MM.1S (cell line): ENCODE measurements around the gene RIPOR3.

Source experiments
- DNase-seq: peaks from one replicate; pipeline ENCODE4 v3.0.0-alpha.2; 2015
- H2AFZ ChIP-seq: fragments of 300-600 bp; sonication (generic); 2 replicates; pipeline ENCODE4 v1.6.0; 2016; ENCODE audit warnings: antibody characterized with exemption, low read length
- H3F3A ChIP-seq: fragments of 300-600 bp; sonication (generic); 2 replicates; pipeline ENCODE4 v1.6.1; 2016; ENCODE audit warnings: mild to moderate bottlenecking, antibody characterized with exemption, low read length, moderate library complexity, mixed read lengths; ENCODE audit not compliant: insufficient read depth
- H3K27ac ChIP-seq: fragments of 300-600 bp; sonication (generic); 2 replicates; pipeline ENCODE4 v1.5.1; 2016; ENCODE audit warnings: mild to moderate bottlenecking, low read length
- H3K27me3 ChIP-seq: fragments of 300-600 bp; sonication (generic); replicated peaks from 2 replicates; pipeline ENCODE4 v1.6.0; 2016; ENCODE audit warnings: low read length; ENCODE audit not compliant: insufficient read depth
- H3K36me3 ChIP-seq: fragments of 300-600 bp; sonication (generic); replicated peaks from 2 replicates; pipeline ENCODE4 v1.6.1; 2016; ENCODE audit warnings: mild to moderate bottlenecking, low read length, mixed read lengths; ENCODE audit not compliant: insufficient read depth
- H3K4me1 ChIP-seq: fragments of 300-600 bp; sonication (generic); 2 replicates; pipeline ENCODE4 v1.6.1; 2016; ENCODE audit warnings: low read length, mixed read lengths
- H3K4me2 ChIP-seq: fragments of 300-600 bp; sonication (generic); 2 replicates; pipeline ENCODE4 v1.6.0; 2016; ENCODE audit warnings: low read depth, low read length
- H3K4me3 ChIP-seq: fragments of 300-600 bp; sonication (generic); 2 replicates; pipeline ENCODE4 v1.5.1; 2016; ENCODE audit warnings: low read length, mixed read lengths
- H3K79me2 ChIP-seq: fragments of 300-600 bp; sonication (generic); 2 replicates; pipeline ENCODE4 v1.6.1; 2016; ENCODE audit warnings: mixed run types, low read length, mixed read lengths
- H3K9ac ChIP-seq: fragments of 300-600 bp; sonication (generic); 2 replicates; pipeline ENCODE4 v1.6.1; 2016; ENCODE audit warnings: low read length, mixed read lengths
- H3K9me2 ChIP-seq: fragments of 300-600 bp; sonication (generic); replicated peaks from 2 replicates; pipeline ENCODE4 v1.6.1; 2016; ENCODE audit warnings: mild to moderate bottlenecking, low read length, mixed read lengths; ENCODE audit not compliant: insufficient read depth
- H3K9me3 ChIP-seq: fragments of 300-600 bp; sonication (generic); replicated peaks from 2 replicates; pipeline ENCODE4 v1.6.1; 2016; ENCODE audit warnings: mild to moderate bottlenecking, low read length, mixed read lengths; ENCODE audit not compliant: insufficient read depth
- H4K20me1 ChIP-seq: fragments of 300-600 bp; sonication (generic); 2 replicates; pipeline ENCODE4 v1.6.1; 2016; ENCODE audit warnings: mild to moderate bottlenecking, low read length, moderate library complexity, mixed read lengths; ENCODE audit not compliant: insufficient read depth
- CTCF ChIP-seq: fragments of 300-600 bp; sonication (generic); IDR thresholded peaks from 2 replicates; pipeline ENCODE4 v1.5.1; 2016; ENCODE audit warnings: antibody characterized with exemption, low read length, mixed read lengths
- EZH2 ChIP-seq: fragments of 300-600 bp; sonication (generic); optimal IDR thresholded peaks from 2 replicates; pipeline ENCODE3; 2017; ENCODE audit warnings: low read depth, mild to moderate bottlenecking, antibody characterized with exemption, low read length, mixed read lengths
- EZH2phosphoT487 ChIP-seq: fragments of 300-600 bp; sonication (generic); IDR thresholded peaks from 2 replicates; pipeline ENCODE4 v1.6.1; 2018; ENCODE audit warnings: antibody characterized with exemption, low read length

The RIPOR3 gene

GRCh38 chr20:50594231-50594590, 97.1 kb downstream of the RIPOR3 start:
- Histone ChIP-seq H3K36me3 (no peaks in the 10 kb centered on the region), H3K4me1 (peaks cover 5% of the 10 kb centered on the region), H3K9me3 (no peaks in the 10 kb centered on the region), H3K27me3 (peaks cover 5% of the 10 kb centered on the region; the same call in 1 of the 2 replicates), H2AFZ (no peak overlapping the region), H3K4me3 (no peak overlapping the region), H3K9ac (no peak overlapping the region), H3K27ac (no peak overlapping the region), H4K20me1 (no peaks in the 10 kb centered on the region), H3F3A (no peaks in the 10 kb centered on the region), H3K79me2 (no peaks in the 10 kb centered on the region), H3K9me2 (no peaks in the 10 kb centered on the region), H3K4me2 (no peak overlapping the region)
- TF ChIP-seq EZH2 (no peak), EZH2phosphoT487 (no peak), CTCF (no peak)
- DNase-seq: no peak

GRCh38 chr20:50593005-50593335, 98.4 kb downstream of the RIPOR3 start:
- Histone ChIP-seq H3K9me2 (no peaks in the 10 kb centered on the region), H2AFZ (no peak overlapping the region), H3K79me2 (no peaks in the 10 kb centered on the region), H3K9ac (no peak overlapping the region), H3K27me3 (peaks cover 5% of the 10 kb centered on the region; the same call in 1 of the 2 replicates), H3K4me1 (peaks cover 5% of the 10 kb centered on the region), H3K4me2 (no peak overlapping the region), H3K27ac (no peak overlapping the region), H3F3A (no peaks in the 10 kb centered on the region), H4K20me1 (0 out of 2 replicates have a peak, but pooled peaks cover under 1% of the 10 kb centered on the region), H3K4me3 (no peak overlapping the region), H3K36me3 (no peaks in the 10 kb centered on the region), H3K9me3 (no peaks in the 10 kb centered on the region)
- DNase-seq: no peak
- TF ChIP-seq EZH2 (no peak), CTCF (no peak), EZH2phosphoT487 (no peak)

- H3K27ac ChIP-seq: no peak overlapping the region
- H2AFZ ChIP-seq: no peak overlapping the region
- H4K20me1 ChIP-seq: 0 out of 2 replicates have a peak, but pooled peaks cover 4% of the 10 kb centered on the region
- no peak for DNase-seq
- TF ChIP-seq EZH2phosphoT487 (no peak), EZH2 (no peak), CTCF (no peak)
- H3K36me3 ChIP-seq: no peaks in the 10 kb centered on the region
- no peaks in the 10 kb centered on the region for H3F3A ChIP-seq
- H3K79me2 ChIP-seq: no peaks in the 10 kb centered on the region
- H3K27me3 ChIP-seq: peaks cover 5% of the 10 kb centered on the region; the same call in 1 of the 2 replicates
- no peak overlapping the region for H3K4me3 ChIP-seq
- H3K4me2 ChIP-seq: no peak overlapping the region
- H3K4me1 ChIP-seq: peaks cover 5% of the 10 kb centered on the region
- H3K9me2 ChIP-seq: no peaks in the 10 kb centered on the region
- no peaks in the 10 kb centered on the region for H3K9me3 ChIP-seq
- H3K9ac ChIP-seq: no peak overlapping the region
Observed at GRCh38 chr20:50592282-50593004, 98.9 kb downstream of the RIPOR3 start.
